HG02610 (cell line): ENCODE measurements around the gene PDGFRB.

Source experiments
- ATAC-seq: cut with Tn5 transposase; IDR thresholded peaks from one replicate; pipeline ENCODE4 v1.9.1; 2021; ENCODE audit warnings: mild to moderate bottlenecking, moderate library complexity; ENCODE audit not compliant: unreplicated experiment

The PDGFRB gene

GRCh38 chr5:150164211-150164980, 8.8 kb upstream of the PDGFRB start:
- no peak for ATAC-seq

DNA sequence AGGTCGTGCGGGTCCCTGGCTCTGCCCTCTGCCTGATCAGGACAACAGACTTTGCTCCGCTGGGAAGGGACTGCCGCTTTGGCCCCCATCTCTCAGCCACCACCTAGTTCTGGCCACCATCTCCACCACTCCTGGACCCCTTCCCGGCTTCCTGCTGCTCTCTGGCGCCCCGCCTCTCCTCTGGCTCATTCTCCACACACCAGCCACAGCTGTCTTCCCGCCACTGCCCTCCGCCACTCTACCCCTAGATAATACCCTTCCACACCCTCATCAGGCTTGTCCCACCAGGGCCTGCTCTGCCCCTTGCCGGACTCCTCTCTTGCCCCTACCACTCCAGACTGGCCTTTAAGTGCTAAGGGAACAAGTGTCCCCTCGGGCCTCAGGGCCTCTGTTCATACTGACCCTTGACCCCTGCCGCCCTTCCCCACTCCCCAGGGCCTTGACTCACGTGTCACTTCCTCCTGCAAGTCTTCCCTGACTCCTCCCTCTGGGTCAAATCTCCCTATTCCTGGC, 8.0 kb upstream of the PDGFRB start:
- ATAC-seq: no peak

DNA sequence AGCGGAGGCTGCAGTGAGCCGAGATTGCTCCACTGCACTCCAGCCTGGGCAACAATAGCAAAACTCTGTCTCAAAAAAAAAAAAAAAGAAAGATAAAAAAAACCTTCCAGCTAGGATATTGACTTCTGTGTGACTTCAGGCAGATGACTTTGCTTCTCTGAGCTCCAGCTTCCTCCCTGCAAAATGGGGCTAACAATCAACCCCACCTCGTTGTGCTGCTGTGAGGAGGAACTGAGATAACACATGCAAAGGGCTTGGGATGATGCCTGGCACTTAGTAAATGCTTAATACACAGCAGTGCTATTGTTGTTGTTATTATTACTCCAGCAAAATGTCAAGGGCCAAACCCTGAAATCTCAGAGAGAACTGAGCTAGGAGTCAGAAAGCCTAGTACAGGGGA, 7.4 kb upstream of the PDGFRB start:
- ATAC-seq: no peak

GRCh38 chr5:150162142-150162513, 6.5 kb upstream of the PDGFRB start:
- no peak for ATAC-seq

GRCh38 chr5:150161242-150162141, 5.8 kb upstream of the PDGFRB start:
- peak; percentile 76 for ATAC-seq

DNA sequence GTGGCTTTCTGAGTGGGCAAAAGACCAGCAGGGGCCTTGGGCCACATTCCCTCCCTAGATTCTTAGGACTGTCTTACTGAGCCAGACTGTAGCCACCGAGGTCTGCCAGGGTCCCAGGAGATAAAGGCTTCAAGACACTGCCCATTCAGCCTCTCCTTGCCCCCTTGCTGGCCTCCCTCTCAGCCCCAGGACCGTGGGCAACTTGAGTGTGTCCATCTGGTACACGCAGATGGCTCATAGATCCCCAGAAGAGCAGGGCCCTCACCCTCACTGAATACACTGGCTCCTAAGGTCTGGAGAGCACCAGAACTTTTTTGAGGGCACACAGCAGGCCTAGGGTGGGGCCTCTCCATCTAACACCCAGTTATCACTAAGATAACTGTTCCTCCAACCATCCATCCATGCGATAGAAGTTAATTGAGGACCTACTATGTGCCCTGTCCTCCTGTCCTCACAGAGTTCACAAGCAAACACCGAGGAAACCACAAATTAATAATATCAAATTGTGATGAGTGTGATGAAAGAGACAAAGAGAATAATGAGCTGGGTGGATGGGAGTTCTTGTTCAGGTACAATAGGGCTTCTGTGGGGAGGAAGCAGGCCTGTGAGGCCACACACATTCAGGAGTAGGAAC, 4.9 kb upstream of the PDGFRB start:
- no peak for ATAC-seq

DNA sequence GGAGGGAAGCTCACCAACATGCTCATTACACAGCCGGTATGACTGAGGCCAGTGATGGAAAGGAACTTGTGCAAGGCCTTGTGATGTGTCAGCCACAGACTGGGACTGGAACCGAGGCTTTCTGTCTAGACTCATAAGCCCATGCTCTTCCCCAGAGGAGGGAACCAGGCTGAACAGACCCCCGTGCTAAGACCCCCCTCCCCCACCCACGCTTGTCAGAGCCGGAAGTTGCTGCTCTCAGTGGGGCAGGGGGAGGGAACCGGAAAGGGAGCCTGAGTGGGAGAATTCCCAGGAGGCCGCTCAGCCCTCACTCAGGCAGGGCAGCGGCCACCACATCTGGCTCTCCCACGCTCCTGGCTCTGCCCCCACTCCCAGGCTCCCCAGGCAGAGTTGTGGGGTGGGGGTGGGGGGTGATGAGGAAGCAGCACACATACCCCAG, 4.1 kb upstream of the PDGFRB start:
- no peak for ATAC-seq

GRCh38 chr5:150159031-150159430, 3.4 kb upstream of the PDGFRB start:
- ATAC-seq: no peak

GRCh38 chr5:150158170-150158949, 2.7 kb upstream of the PDGFRB start:
- no peak for ATAC-seq

GRCh38 chr5:150157168-150157567, 1.5 kb upstream of the PDGFRB start:
- no peak for ATAC-seq

GRCh38 chr5:150156540-150156939, 895 bp upstream of the PDGFRB start:
- no peak for ATAC-seq

DNA sequence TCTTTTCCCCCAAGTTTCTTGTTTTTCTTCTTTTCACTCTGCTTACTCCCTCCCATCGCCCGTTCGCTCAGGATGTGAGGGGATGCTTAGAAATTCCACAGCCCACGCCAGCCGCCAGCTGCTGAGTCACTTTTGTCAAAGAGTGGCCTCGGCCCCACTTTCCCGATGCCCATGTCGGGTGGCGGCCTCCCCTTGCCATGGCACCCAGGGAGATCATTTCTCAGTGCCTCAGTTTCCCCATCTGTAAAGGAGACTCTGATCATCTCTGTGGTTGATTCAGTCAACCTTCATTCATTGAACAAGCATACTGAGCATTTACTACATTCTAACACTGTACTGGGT, 353 bp upstream of the PDGFRB start:
- no peak for ATAC-seq

DNA sequence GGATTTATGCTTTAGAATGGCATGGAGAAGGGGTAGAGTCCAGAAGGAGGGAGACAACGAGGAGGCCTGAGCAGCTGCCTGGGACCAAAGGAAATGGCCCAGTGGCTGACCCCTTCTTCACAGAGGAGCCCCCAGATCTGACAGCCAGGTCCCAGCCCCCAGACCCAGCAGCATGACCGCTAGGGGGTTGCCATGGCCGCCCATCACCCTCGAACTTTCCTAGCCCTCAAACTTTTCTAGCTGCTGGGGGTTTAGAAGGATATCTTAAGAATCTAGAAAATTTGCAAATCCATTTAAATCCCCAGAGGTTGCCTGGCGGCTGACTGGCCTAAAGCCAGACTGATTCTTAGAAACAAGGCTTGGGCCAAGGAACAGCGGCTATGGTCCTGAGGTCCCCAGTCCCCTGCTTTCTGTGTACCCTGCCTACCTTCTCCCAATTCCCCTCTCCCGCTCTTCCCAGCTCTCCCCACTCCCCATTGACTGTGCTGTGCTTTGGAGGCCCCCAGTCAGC, 972 bp downstream of the PDGFRB start:
- ATAC-seq: no peak

DNA sequence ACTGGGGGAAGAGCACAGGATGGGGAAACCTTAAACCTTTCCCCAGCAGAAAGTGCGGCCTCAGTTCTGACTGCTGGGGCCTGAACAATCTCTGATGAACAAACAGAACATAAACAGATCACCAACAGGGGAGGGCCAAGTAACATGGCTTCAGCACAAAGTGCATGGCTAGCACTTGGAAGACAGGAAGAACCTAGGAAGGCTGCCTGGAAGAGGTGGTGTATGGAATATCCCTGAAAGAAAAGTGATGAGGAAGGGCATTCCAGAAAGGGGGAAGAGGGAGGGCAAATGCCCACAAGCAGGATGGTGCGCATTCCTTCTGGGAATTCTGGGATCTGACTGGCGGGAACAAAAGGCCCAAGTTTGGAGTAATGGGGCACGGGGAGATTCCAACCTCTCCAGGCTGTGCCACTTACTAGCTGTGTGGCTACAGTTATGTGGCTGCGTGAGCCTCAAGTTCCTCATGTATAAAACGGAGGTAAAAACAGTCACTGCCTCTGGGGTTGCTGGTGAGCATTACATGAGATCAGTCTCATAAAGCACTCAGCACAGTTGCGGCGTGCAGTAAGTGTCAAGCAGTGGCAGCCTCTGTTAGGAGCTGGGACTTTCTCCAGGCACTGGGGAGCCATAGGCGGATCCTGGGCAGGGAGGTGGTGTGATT, 1.6 kb downstream of the PDGFRB start:
- ATAC-seq: no peak

DNA sequence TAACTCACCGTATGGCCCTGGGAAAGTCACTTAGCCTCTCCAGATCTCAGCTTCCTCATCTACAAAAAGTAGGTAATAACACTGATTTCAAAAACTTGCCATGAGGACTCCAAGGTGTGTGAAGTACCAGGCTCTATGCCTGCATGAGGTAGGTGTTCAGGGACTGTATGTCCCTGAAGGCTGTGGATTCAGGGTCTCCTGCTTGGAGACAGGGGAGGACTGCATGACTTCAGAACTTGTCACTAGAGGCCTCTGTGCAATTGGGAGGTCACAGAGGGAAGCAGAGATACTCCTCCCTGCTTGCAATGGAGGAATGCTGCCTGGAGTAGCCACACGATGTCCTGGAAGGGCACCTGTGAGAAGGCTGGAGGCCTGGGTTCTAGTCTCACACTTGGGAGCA, 2.2 kb downstream of the PDGFRB start:
- no peak for ATAC-seq

- ATAC-seq: no peak
Observed at GRCh38 chr5:150152636-150153462, 2.8 kb downstream of the PDGFRB start.

GRCh38 chr5:150149618-150150017, 6.0 kb downstream of the PDGFRB start:
- no peak for ATAC-seq

DNA sequence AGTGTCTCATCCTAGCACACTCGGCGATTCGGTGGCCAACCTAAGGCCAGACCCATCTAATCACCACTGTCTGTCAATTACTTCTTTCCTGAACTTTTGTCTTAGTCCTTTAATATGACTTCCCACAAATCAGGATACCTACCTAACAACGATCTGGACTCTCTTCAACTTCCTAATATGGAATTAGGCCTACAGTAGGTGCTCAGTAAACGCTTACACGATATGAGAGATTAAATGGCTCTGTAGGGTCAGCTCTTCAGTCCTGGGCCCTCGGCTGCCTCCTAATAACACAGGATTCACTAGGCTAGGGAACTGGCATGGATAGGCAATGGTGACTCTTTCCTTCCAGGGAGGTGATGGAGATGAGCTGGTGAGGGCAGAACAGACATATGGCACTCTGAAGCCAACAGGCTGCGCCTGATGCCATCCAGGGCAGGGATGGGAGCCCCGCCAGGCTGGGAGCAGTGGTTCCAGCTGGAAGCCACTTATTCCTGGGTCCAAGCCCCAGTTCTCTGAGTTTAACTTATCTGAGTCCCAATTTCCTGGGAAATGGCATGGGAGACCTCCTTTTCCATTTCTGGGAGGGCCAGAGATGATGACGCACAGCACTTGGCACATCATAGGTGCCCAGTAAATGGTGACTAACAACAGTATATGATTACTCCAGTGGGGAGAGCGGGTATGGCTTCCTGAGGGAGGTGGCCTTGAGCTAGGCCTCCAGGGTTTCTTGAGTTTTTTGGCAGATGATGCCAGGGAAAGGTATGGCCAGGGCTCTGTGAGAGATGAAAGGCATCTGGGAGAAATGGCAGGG, 7.3 kb downstream of the PDGFRB start:
- no peak for ATAC-seq
